Stimulated activated naive CD8-positive, alpha-beta T cell treated with anti-CD3 and anti-CD28 coated beads, Interleukin-15, Interleukin-2, amounts not matched to agents 100 ng/mL and 50 ng/mL, for 24 hours (primary cell): ENCODE data around the gene NPDC1.

Experiments
- H3K27ac Mint-ChIP-seq: one replicate; pipeline ENCODE4 v1.8.0; 2021; ENCODE audit warnings: mild to moderate bottlenecking, mixed read lengths
- H3K27me3 Mint-ChIP-seq: one replicate; pipeline ENCODE4 v1.8.0; 2021; ENCODE audit warnings: mixed read lengths
- H3K36me3 Mint-ChIP-seq: one replicate; pipeline ENCODE4 v1.8.0; 2021; ENCODE audit warnings: low read depth, mixed read lengths
- H3K4me1 Mint-ChIP-seq: one replicate; pipeline ENCODE4 v1.8.0; 2021; ENCODE audit warnings: low read depth, mixed read lengths
- H3K4me3 Mint-ChIP-seq: one replicate; pipeline ENCODE4 v1.8.0; 2021; ENCODE audit warnings: mild to moderate bottlenecking, mixed read lengths
- H3K9me3 Mint-ChIP-seq: one replicate; pipeline ENCODE4 v1.8.0; 2021; ENCODE audit warnings: mixed read lengths

NPDC1 gene

GRCh38 chr9:137019891-137020683, 25.9 kb downstream of the NPDC1 start:
- no peaks in the 10 kb centered on the region for H3K4me1 Mint-ChIP-seq
- H3K27me3 Mint-ChIP-seq, result no peaks in the 10 kb centered on the region
- peaks cover 4% of the 10 kb centered on the region for H3K36me3 Mint-ChIP-seq
- no peak overlapping the region for H3K27ac Mint-ChIP-seq
- H3K4me3 Mint-ChIP-seq, result no peak overlapping the region
- no peaks in the 10 kb centered on the region for H3K9me3 Mint-ChIP-seq

- Mint-ChIP-seq H3K27ac (no peak overlapping the region), H3K4me3 (no peak overlapping the region)
These were observed 27.0 kb downstream of the NPDC1 start for GRCh38 chr9:137018761-137019559.

GRCh38 chr9:137017791-137018497, 28.0 kb downstream of the NPDC1 start:
- no peaks in the 10 kb centered on the region for H3K4me1 Mint-ChIP-seq
- H3K27ac Mint-ChIP-seq, result no peak overlapping the region
- no peaks in the 10 kb centered on the region for H3K27me3 Mint-ChIP-seq
- H3K9me3 Mint-ChIP-seq, result no peaks in the 10 kb centered on the region
- H3K4me3 Mint-ChIP-seq, result no peak overlapping the region
- H3K36me3 Mint-ChIP-seq, result peaks cover 4% of the 10 kb centered on the region

More at GRCh38 chr9:137018761-137019559, 27.0 kb downstream of the NPDC1 start:
- Mint-ChIP-seq H3K4me1 (no peaks in the 10 kb centered on the region), H3K27me3 (no peaks in the 10 kb centered on the region), H3K9me3 (no peaks in the 10 kb centered on the region), H3K36me3 (peaks cover 4% of the 10 kb centered on the region)

- H3K9me3 Mint-ChIP-seq, result no peaks in the 10 kb centered on the region
- no peaks in the 10 kb centered on the region for H3K4me1 Mint-ChIP-seq
- no peak overlapping the region for H3K4me3 Mint-ChIP-seq
- H3K27me3 Mint-ChIP-seq, result no peaks in the 10 kb centered on the region
- no peak overlapping the region for H3K27ac Mint-ChIP-seq
- H3K36me3 Mint-ChIP-seq, result peaks cover 4% of the 10 kb centered on the region
These were observed 28.9 kb downstream of the NPDC1 start for GRCh38 chr9:137017071-137017470.

- peaks cover 4% of the 10 kb centered on the region for H3K36me3 Mint-ChIP-seq
These were observed 29.5 kb downstream of the NPDC1 start for GRCh38 chr9:137016436-137016835.

GRCh38 chr9:137015976-137016375, 30.0 kb downstream of the NPDC1 start:
- no peaks in the 10 kb centered on the region for H3K27me3 Mint-ChIP-seq
- no peak overlapping the region for H3K27ac Mint-ChIP-seq
- H3K9me3 Mint-ChIP-seq, result no peaks in the 10 kb centered on the region
- peaks cover 4% of the 10 kb centered on the region for H3K36me3 Mint-ChIP-seq
- no peak overlapping the region for H3K4me3 Mint-ChIP-seq
- H3K4me1 Mint-ChIP-seq, result no peaks in the 10 kb centered on the region

More at GRCh38 chr9:137016436-137016835, 29.5 kb downstream of the NPDC1 start:
- Mint-ChIP-seq H3K4me3 (no peak overlapping the region), H3K27me3 (no peaks in the 10 kb centered on the region), H3K27ac (no peak overlapping the region), H3K9me3 (no peaks in the 10 kb centered on the region), H3K4me1 (no peaks in the 10 kb centered on the region)

- H3K27me3 Mint-ChIP-seq, result no peaks in the 10 kb centered on the region
- H3K4me1 Mint-ChIP-seq, result no peaks in the 10 kb centered on the region
- H3K4me3 Mint-ChIP-seq, result no peak overlapping the region
- no peak overlapping the region for H3K27ac Mint-ChIP-seq
- no peaks in the 10 kb centered on the region for H3K9me3 Mint-ChIP-seq
- H3K36me3 Mint-ChIP-seq, result peaks cover 4% of the 10 kb centered on the region
These were observed 30.4 kb downstream of the NPDC1 start for GRCh38 chr9:137015540-137015930.

- no peaks in the 10 kb centered on the region for H3K4me1 Mint-ChIP-seq
- no peak overlapping the region for H3K27ac Mint-ChIP-seq
- no peaks in the 10 kb centered on the region for H3K9me3 Mint-ChIP-seq
- no peak overlapping the region for H3K4me3 Mint-ChIP-seq
- H3K36me3 Mint-ChIP-seq, result peaks cover 4% of the 10 kb centered on the region
- H3K27me3 Mint-ChIP-seq, result no peaks in the 10 kb centered on the region
These were observed 31.0 kb downstream of the NPDC1 start for GRCh38 chr9:137014776-137015539.

GRCh38 chr9:137014166-137014565, 31.8 kb downstream of the NPDC1 start:
- Mint-ChIP-seq H3K36me3 (peaks cover 4% of the 10 kb centered on the region), H3K4me3 (no peak overlapping the region), H3K27ac (no peak overlapping the region), H3K27me3 (no peaks in the 10 kb centered on the region), H3K4me1 (no peaks in the 10 kb centered on the region), H3K9me3 (no peaks in the 10 kb centered on the region)

GRCh38 chr9:137013571-137013940, 32.4 kb downstream of the NPDC1 start:
- H3K9me3 Mint-ChIP-seq, result no peaks in the 10 kb centered on the region
- no peaks in the 10 kb centered on the region for H3K4me1 Mint-ChIP-seq
- no peak overlapping the region for H3K4me3 Mint-ChIP-seq
- no peak overlapping the region for H3K27ac Mint-ChIP-seq
- H3K27me3 Mint-ChIP-seq, result no peaks in the 10 kb centered on the region
- peaks cover 4% of the 10 kb centered on the region for H3K36me3 Mint-ChIP-seq

- Mint-ChIP-seq H3K27ac (no peak overlapping the region), H3K9me3 (no peaks in the 10 kb centered on the region), H3K27me3 (no peaks in the 10 kb centered on the region), H3K36me3 (peaks cover 4% of the 10 kb centered on the region), H3K4me1 (no peaks in the 10 kb centered on the region), H3K4me3 (no peak overlapping the region)
These were observed 33.0 kb downstream of the NPDC1 start for GRCh38 chr9:137012694-137013570.

GRCh38 chr9:137011907-137012675, 33.9 kb downstream of the NPDC1 start:
- Mint-ChIP-seq H3K4me3 (no peak overlapping the region), H3K36me3 (peaks cover 4% of the 10 kb centered on the region), H3K27me3 (no peaks in the 10 kb centered on the region), H3K27ac (no peak overlapping the region), H3K9me3 (no peaks in the 10 kb centered on the region), H3K4me1 (no peaks in the 10 kb centered on the region)

- Mint-ChIP-seq H3K4me1 (peaks cover 5% of the 10 kb centered on the region), H3K27me3 (no peaks in the 10 kb centered on the region), H3K36me3 (no peaks in the 10 kb centered on the region), H3K4me3 (no peak overlapping the region), H3K27ac (no peak overlapping the region), H3K9me3 (no peaks in the 10 kb centered on the region)
These were observed 34.8 kb downstream of the NPDC1 start for GRCh38 chr9:137011156-137011555.
